ENCODE results near the gene SYT3.
"Not testable (repeated sequence)": the region's sequence is repeated elsewhere in the genome, so short reads cannot be mapped to it uniquely, and the experiment has no call there.

SYT3 gene

DNA sequence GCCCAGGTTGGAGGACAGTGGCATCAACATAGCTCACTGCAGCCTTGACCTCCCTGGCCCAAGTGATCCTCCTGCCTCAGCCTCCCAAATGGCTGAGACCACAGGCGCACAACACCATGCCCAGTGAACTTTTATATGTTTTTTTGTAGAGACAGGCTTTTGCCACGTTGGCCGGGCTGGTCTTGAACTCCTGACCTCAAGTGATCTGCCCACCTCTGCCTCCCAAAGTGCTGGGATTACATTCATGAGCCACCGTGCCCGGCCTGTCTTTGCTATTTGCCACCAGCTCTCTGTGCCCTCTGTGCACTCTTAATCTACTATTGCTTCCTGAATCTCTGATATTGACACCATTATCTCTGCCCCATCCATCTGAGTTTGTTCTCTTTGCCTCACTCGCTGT lies 37.2 kb downstream of the SYT3 start:
- no peak for DNase-seq

DNA sequence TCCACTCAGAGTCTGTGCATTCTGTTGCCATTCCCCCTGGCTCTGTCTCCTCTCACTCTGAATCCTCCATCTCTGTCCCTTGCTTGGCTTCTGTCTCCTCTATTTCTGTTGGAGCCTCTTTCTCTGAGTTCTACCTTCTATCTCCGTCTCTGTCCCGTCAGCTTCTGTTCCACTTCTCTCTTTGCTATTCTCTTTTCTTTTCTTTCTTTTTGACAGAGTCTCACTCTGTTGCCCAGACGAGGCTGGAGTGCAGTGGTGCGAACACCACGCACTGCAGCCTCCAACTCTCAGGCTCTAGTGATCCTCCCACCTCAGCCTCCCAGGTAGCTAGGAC lies 37.6 kb downstream of the SYT3 start:
- DNase-seq, result no peak

DNA sequence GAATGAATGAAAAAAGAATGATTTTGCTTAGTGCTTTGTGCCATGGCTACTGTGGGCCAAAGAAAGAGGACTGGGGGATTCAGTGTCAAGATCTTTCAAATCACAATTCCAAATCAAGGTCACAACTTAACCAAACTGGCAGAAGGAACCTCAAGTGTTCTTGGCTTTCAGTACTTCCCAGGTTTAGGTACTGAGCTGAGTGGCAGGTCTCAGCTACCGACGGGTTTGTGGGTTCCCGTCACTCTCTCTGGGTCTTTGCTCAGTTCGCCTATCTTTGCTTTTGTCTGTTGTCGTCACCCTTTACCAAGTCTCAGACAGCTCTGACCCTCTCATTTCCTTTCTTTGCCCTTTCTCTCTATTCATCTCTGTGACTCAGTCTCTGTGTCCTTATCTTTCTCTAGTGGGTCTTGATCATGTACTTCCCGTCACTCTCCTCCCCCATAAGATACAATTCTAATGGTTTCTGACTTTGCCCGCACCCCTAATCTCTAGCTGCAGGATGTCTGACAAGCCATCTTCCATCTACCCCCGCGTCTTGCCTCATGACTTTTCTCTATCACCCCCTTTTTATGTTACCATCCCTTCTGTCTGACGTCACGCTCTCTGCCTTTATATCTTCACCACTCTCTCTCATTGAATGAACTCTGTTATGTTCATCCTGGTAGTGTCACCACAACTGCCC lies 38.1 kb downstream of the SYT3 start:
- DNase-seq, result no peak

DNA sequence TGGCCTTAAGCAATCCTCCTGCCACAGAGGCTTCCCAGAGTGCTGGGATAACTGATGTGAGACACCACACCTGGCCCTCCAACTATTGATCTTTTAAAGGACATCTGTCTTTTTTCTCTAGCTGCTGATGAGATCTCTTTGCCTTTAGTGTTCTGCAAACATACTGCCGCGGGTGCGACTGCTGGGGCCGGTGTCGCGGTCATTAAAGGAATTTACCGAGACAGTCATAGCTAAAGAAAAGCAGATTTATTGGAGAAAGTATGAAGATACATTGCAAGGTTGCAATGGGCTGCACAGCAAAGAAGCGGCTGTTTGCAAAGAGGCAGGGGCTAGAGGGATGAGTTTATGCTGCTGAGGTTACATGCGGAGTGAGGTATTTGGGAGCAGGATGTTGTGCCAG lies 40.3 kb downstream of the SYT3 start:
- DNase-seq, result no peak

DNA sequence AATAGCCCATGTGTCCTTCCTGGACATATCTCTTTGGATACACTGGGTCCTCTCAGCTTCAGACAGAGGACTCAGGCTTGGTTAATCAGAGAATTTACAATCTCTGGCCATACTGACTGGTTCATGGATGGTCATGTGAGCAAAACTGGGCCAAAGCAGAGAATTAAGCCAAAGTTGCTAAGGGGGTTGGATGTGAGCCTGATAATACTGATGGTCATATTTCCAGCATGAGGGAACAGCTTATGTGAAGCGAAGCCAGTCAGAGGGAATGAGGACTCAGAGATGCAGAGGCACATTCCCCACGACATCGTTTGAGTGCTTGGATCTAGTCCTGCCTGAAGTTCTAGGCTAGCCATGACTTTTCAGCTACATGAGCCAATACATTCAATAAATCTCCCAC lies 49.5 kb downstream of the SYT3 start:
- DNase-seq, result no peak

DNA sequence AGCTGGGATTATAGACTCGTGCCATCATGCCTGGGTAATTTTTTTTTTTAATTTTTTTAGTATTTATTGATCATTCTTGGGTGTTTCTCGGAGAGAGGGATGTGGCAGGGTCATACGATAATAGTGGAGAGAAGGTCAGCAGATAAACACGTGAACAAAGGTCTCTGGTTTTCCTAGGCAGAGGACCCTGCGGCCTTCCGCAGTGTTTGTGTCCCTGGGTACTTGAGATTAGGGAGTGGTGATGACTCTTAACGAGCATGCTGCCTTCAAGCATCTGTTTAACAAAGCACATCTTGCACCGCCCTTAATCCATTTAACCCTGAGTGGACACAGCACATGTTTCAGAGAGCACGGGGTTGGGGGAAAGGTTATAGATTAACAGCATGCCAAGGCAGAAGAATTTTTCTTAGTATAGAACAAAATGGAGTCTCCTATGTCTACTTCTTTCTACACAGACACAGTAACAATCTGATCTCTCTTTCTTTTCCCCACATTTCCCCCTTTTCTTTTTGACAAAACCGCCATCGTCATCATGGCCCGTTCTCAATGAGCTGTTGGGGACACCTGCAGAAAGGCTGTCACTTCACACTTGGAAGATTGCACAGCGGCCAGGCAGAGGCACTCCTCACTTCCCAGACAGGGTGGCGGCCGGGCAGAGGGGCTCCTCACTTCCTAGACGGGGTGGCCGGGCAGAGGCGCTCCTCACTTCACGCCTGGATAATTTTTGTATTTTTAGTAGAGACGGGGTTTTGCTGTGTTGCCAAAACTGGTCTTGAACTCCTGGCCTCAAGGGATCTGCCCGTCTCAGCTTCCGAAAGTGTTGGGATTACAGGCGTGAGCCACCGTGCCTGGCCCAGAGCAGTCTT lies 57.7 kb downstream of the SYT3 start:
- DNase-seq, result not testable (repeated sequence)

DNA sequence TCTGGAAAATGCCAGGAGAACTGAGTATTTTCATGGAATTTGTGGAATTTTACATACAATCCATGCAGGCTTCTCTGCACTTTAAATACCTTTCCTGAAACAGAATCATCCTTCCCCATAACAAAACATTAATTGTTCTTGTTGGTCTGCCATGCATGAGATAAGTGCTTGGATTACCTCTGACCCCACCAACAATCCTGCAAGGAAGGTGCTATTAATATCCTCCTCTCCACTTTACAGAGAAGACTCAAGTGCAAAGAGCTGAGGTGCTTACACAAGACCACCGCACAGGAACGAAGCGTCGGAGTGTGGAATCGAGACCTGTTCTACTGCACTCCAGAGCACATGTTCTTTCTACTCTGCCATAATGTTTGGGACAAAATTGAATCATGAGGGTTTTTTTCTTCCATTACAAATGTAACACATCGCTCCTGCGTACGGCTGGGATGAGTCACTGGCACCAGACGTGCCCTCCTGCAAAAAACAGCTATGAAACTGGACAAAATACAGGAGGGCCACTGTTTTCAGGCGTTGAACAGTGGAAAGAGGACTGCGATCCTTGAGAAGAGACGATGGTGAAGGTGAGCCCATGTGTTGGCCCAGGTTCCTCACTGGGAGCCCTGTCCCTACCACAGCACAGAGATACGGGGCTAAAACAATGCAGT lies 58.6 kb downstream of the SYT3 start:
- DNase-seq, result no peak

DNA sequence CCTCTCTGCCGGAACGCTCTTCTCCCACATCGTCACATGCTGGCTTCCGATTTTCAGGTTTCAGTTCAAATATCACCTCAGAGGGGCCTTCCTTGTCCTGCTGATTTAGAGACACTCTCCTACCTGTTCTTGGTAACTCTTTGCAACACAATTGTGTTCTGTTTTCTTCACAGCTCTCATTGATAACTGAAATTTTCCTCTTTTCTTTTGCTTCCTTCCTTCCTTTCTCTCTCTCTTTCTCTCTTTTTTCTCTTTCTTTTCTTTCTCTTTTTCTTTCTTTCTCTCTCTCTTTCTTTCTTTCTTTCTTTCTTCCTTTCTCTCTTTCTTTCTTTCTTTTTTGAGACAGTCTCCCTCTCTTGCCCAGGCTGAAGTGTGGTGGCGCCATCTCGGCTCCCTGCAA lies 59.4 kb downstream of the SYT3 start:
- no peak for DNase-seq

DNA sequence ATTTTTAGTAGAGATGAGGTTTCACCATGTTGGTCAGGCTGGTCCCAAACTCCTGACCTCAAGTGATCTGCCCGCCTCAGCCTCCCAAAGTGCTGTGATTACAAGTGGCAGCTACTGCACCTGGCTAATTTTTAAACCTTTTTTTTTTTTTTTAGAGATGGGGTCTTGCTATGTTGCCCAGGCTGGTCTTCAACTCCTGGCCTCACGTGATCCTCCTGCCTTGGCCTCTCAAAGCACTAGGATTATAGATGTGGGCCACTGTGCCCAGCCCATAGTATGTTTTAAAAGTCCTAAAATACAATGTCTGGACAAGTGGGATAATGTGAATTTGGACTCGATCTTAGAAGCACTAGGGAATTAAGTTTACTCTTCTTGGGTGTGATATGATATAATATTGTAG lies 62.9 kb downstream of the SYT3 start:
- not testable (repeated sequence) for DNase-seq

DNA sequence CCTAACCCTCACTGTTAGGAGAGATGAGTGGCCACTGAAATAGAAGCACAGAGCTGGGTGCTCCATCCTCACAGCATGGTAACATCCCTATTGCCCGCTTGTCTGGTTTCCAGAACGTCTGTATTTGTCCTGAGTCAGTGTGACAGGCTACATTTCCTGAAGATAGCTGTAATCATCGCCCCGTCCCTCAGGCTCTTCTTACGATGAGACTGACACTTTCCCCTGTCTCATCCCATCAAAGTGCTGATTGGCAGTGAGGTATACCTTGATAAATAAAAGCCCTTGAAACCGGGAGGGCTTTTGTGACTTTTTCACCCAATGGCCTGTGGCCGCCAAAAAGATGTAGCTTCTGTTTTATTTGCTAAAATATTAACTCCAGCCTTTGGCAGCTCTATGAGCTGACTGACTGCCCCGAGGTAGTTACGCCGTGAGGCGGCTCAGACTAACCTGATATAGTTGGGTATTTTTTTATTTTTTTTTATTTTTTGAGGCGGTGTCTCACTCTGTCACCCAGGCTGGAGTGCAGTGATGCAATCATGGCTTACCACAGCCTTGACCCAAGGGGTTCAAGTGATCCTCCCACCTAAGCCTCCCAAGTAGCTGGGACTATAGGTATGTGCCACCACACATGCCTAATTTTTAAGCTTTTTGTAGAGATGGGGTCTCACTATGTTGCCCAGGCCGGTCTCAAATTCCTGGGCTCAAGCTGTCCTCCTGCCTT lies 65.8 kb downstream of the SYT3 start:
- DNase-seq, result no peak

All from stimulated activated CD8-positive, alpha-beta memory T cell treated with anti-CD3 and anti-CD28 coated beads, Interleukin-4, amount 100 ng/mL, for 48 hours (primary cell).